Neutrophil (primary cell): ENCODE measurements around the gene THSD8.

Experiments used
- H3K27ac ChIP-seq: fragments of 200-600 bp; sonication (generic); 2 replicates; pipeline ENCODE4 v1.5.1; 2016; ENCODE audit warnings: mild to moderate bottlenecking, moderate library complexity
- H3K27me3 ChIP-seq: fragments of 200-600 bp; sonication (generic); 2 replicates; pipeline ENCODE4 v1.6.0; 2016; ENCODE audit warnings: mild to moderate bottlenecking
- H3K36me3 ChIP-seq: fragments of 200-600 bp; sonication (generic); 2 replicates; pipeline ENCODE4 v1.5.1; 2017
- H3K4me1 ChIP-seq, 2 experiments: fragments of 200-600 bp in 1 of 2; sonication (generic) in 1 of 2; 1 replicate in 1 of 2; 2 replicates in 1 of 2; pipeline versions ENCODE4 v1.5.1 to v1.6.1; 2013 to 2016; ENCODE audit warnings: low read depth in 1 of 2, low read length in 1 of 2, mild to moderate bottlenecking in 1 of 2, moderate library complexity in 1 of 2; ENCODE audit not compliant: control insufficient read depth in 1 of 2, insufficient read depth in 1 of 2
- H3K4me3 ChIP-seq, 2 experiments: fragments of 200-600 bp in 1 of 2; sonication (generic) in 1 of 2; 1 replicate in 1 of 2; 2 replicates in 1 of 2; pipeline ENCODE4 v1.5.1; 2013 to 2016; ENCODE audit warnings: low read depth in 1 of 2, low read length in 1 of 2, mild to moderate bottlenecking in 1 of 2, moderate library complexity in 1 of 2
- H3K9me3 ChIP-seq: fragments of 200-600 bp; sonication (generic); 2 replicates; pipeline ENCODE4 v1.5.1; 2016
- CTCF ChIP-seq: fragments of 200-600 bp; sonication (generic); IDR thresholded peaks from 2 replicates; pipeline ENCODE4 v1.5.1; 2016; ENCODE audit warnings: antibody characterized with exemption

The THSD8 gene

GRCh38 chr19:12792051-12792852 lies 9.6 kb upstream of the THSD8 start:
- Histone ChIP-seq H3K36me3 (peaks cover 8% of the 10 kb centered on the region), H3K4me1 (peaks cover 41 to 55% of the 10 kb centered on the region in 2 experiments), H3K27me3 (no peaks in the 10 kb centered on the region), H3K27ac (peak overlapping the region; percentile 100), H3K4me3 (peak overlapping the region; percentile 87 to 99), H3K9me3 (no peaks in the 10 kb centered on the region)
- TF ChIP-seq CTCF: no peak

GRCh38 chr19:12792853-12793289 lies 9.0 kb upstream of the THSD8 start:
- peak overlapping the region; percentile 87 to 99 for H3K4me3 ChIP-seq
- H3K9me3 ChIP-seq: no peaks in the 10 kb centered on the region
- peaks cover 8% of the 10 kb centered on the region for H3K36me3 ChIP-seq
- H3K27ac ChIP-seq: peak overlapping the region; percentile 100
- no peak for TF ChIP-seq CTCF
- peaks cover 34 to 48% of the 10 kb centered on the region in 2 experiments for H3K4me1 ChIP-seq
- H3K27me3 ChIP-seq: no peaks in the 10 kb centered on the region

- Histone ChIP-seq H3K36me3 (peaks cover 8% of the 10 kb centered on the region), H3K9me3 (no peaks in the 10 kb centered on the region), H3K4me1 (peaks cover 28 to 42% of the 10 kb centered on the region in 2 experiments), H3K27ac (peak overlapping the region; percentile 100), H3K27me3 (no peaks in the 10 kb centered on the region), H3K4me3 (peak overlapping the region; percentile 87 to 99)
- peak; percentile 42 for TF ChIP-seq CTCF
These were observed 8.3 kb upstream of the THSD8 start for GRCh38 chr19:12793290-12794195.

GRCh38 chr19:12794196-12794941 lies 7.5 kb upstream of the THSD8 start:
- peaks cover 8% of the 10 kb centered on the region for H3K36me3 ChIP-seq
- H3K9me3 ChIP-seq: no peaks in the 10 kb centered on the region
- no peak for TF ChIP-seq CTCF
- H3K4me3 ChIP-seq: peak overlapping the region; percentile 87 to 99
- no peaks in the 10 kb centered on the region for H3K27me3 ChIP-seq
- H3K27ac ChIP-seq: peak overlapping the region; percentile 100
- peaks cover 25 to 34% of the 10 kb centered on the region in 2 experiments for H3K4me1 ChIP-seq

GRCh38 chr19:12794971-12795381 lies 6.9 kb upstream of the THSD8 start:
- Histone ChIP-seq H3K27ac (peak overlapping the region; percentile 100), H3K27me3 (peaks cover 6% of the 10 kb centered on the region), H3K9me3 (no peaks in the 10 kb centered on the region), H3K36me3 (peaks cover 8% of the 10 kb centered on the region), H3K4me1 (peaks cover 25 to 33% of the 10 kb centered on the region in 2 experiments), H3K4me3 (peak overlapping the region; percentile 87 to 99)
- TF ChIP-seq CTCF: no peak
